Stimulated activated CD4-positive, alpha-beta T cell treated with anti-CD3 and anti-CD28 coated beads, Interleukin-1b, Interleukin-23, amount 100 ng/mL, for 4 hours (primary cell): Measurements from ENCODE around the gene FHL1.
"Not testable (repeated sequence)": the region's sequence is repeated elsewhere in the genome, so short reads cannot be mapped to it uniquely, and the experiment has no call there.

Experiments
- DNase-seq, 2 donors: peaks; one replicate each; pipeline ENCODE4 v3.0.0-alpha.2; 2020; ENCODE audit warnings: low read depth in 2 of 2

The FHL1 gene

DNA sequence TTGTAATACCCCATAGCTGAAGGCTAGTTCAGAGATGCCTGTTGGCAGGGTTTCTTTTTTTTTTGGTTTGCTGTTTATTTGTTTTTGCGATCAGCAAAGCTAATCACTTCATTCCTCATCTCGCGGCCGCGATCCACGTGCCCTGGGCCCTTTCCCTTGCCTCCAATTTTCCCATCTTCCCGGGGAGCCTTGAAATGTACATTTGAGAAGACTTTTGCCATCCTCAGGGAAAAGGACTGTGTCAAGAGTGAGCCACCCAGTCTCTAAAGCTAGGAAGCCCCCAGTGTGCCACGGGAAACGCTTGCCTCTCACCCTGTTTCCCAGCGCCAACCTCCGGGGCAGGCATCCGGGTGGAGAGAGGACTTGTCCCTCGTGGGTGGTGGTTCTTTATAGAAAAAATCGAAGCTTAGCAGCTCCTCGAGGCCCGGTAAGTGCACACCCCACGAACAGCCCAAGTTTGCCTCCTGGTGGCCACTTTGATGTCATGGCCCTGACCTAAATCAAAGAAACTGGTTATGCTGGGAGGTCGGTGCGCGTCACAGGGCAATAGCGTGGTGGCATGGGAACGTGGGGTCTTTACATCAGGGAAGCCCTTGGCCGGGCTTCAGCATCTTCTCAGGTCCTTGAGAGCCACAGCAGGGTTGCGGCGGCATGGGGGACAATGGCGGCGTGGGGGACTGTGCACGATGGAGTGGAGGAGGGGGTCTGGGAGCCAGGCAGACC lies 61.8 kb downstream of the FHL1 start:
- peak in 1 of 2 donors; percentile 9 for DNase-seq

GRCh38 chrX:136209751-136210150 lies 62.4 kb downstream of the FHL1 start:
- no peak for DNase-seq

DNA sequence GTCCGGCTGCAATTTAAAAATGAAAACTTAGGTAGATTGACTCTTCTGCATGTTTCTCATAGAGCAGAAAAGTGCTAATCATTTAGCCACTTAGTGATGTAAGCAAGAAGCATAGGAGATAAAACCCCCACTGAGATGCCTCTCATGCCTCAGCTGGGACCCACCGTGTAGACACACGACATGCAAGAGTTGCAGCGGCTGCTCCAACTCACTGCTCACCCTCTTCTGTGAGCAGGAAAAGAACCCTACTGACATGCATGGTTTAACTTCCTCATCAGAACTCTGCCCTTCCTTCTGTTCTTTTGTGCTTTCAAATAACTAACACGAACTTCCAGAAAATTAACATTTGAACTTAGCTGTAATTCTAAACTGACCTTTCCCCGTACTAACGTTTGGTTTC lies 62.9 kb downstream of the FHL1 start:
- no peak for DNase-seq

- no peak for DNase-seq
Measured at GRCh38 chrX:136210806-136211205, 63.5 kb downstream of the FHL1 start.

- no peak for DNase-seq
Measured at GRCh38 chrX:136211766-136212556, 64.6 kb downstream of the FHL1 start.

GRCh38 chrX:136212557-136213111 lies 65.3 kb downstream of the FHL1 start:
- no peak for DNase-seq

DNA sequence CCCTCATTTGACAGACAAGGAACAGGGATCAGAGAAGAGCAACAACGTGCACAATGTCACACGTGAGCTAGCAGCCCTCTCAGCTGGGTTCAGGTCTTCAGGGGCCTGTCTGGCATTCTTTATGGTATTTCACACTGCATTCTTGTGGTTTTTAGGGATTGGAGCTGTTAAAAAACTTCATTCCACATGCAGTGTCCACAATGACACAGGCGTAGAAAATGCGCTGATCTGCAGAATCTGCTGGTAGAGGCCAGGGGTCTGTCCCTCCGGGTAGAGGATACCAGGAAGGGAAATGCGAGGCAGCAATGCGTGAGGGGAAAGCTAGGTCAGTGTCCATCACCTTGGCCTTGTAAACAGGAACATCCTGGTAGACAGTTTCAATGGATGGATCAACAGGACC lies 67.2 kb downstream of the FHL1 start:
- no peak for DNase-seq

DNA sequence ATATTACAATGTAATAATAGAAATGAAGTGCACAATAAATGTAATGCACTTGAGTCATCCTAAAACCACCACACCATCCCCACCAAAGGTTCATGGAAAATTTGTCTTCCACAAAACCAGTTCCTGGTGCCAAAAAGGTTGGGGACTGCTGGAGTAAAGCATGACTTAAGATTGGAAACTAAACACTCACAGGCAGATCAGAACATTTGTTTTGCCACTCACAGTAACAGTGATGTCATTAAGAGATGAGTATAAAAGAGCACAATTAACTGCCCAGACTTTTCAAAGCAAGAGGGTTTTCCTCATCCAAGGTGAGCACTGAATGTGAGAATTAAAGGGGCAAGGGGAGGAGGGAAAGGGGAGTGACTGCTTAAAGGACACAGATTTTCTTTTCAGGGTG lies 68.2 kb downstream of the FHL1 start:
- DNase-seq: no peak

DNA sequence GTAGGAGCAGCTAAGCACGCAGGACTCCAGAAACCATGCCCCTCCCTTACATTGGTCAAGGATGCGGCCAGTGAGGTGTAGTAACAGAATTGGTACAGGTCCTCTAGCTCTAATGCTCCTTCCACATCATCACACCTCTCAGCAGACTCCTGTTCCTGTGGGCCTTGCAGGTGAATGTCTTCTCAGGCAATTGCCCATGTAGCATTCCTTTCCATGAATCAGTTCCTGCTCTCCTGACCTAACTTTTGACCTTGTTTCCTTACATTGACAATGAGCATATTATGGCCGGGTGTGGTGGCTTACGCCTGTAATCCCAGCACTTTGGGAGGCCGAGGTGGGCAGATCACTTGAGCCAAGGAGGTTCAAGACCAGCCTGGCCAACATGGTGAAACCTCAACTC lies 72.6 kb downstream of the FHL1 start:
- no peak for DNase-seq

- DNase-seq: no peak
Measured at GRCh38 chrX:136220540-136220939, 73.2 kb downstream of the FHL1 start.

DNA sequence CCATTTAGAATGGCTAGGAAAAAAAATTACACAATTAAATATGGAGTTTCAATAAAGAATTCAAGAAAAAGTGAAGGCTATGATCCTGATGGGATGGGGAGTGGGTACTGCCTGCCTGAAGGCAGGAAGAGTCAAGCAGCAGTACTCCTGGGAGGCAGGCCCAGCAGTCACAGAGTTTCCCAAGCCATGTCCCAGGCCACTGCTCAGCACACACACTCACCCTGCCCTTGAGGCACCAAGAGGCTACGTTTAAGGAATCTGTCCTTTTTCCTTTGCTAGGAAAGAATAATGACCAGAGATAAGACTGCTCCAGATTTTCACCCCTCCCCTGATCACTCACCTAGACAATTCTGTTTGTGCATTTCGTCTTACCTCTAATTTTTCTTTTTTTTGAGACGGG lies 73.6 kb downstream of the FHL1 start:
- DNase-seq: no peak

- no peak for DNase-seq
Measured at GRCh38 chrX:136221851-136222513, 74.6 kb downstream of the FHL1 start.

GRCh38 chrX:136227074-136227473 lies 79.7 kb downstream of the FHL1 start:
- DNase-seq: no peak

DNA sequence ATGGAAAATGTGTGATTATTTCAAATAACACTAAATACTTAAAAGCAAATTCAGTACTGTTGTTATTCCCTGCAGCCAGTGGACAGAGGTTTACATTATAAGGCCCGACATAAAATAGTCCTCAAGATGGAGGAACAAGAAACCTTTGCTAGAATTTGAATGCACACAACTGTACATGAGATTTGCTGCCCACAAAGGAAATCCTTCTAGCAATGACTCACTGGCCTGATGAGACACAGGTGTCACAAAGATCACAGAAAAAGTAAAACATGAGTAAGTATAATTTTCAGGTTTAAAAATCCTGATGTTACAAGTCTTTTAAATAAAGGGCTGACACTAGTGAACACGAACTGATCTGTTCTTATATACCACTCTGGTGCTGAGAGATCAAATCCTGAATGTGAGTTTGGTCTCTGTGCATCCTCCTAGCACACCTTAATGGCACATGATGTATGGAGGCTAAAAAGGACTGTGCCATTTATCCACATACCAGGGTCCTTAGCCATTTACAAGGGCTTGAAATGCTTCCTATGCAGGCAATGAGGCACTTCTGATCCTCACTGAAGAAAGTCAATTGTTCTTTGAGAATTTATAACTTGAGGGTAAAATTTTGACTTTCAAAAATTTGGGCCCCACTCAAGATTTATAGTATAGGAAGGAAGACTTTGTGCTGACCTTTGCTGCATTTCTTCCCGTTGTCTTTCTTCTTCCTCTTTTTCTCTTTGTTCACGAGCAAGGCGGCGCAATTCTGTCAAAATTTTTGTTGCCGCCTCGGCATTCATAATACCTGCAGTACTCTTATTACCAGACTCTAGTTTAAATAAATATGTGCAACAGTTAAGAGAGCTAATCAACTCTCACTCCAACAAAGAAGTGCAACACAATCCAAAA lies 80.9 kb downstream of the FHL1 start:
- no peak for DNase-seq

- DNase-seq: no peak
Measured at GRCh38 chrX:136228839-136229207, 81.5 kb downstream of the FHL1 start.

- no peak for DNase-seq
Measured at GRCh38 chrX:136237074-136237473, 89.7 kb downstream of the FHL1 start.

GRCh38 chrX:136237849-136238248 lies 90.5 kb downstream of the FHL1 start:
- DNase-seq: not testable (repeated sequence)

DNA sequence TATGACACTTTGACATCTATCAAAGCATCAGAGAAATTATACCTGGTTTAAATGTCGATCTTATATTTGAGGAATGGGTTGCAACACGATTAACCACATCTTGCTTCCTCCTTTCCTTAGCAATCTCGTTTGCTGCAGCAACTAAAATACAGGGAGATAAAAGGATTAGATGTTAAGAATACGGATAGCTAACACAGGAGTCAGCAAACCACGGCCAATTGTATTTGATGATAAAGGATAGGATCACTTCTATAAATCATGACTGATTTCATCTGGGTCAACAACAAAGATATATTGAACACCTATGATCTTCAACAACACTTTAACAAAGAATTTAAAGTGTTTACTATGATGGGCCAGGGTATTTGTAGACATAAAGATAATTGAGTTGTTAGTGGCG lies 98.9 kb downstream of the FHL1 start:
- no peak for DNase-seq

- DNase-seq: peak; percentile 29 to 38
Measured at GRCh38 chrX:136250191-136251040, 103.1 kb downstream of the FHL1 start.
